SK-N-MC (cell line): Measurements from ENCODE around the gene MORN5.

Experiments
- EZH2 ChIP-seq: fragments of 200-600 bp; sonication (generic); IDR thresholded peaks from one replicate; pipeline ENCODE4 v1.6.1; 2017; ENCODE audit warnings: antibody characterized with exemption
- FOXP2 ChIP-seq: optimal IDR thresholded peaks from 2 replicates; pipeline ENCODE3; 2011; ENCODE audit warnings: mild to moderate bottlenecking, moderate library complexity; ENCODE audit not compliant: insufficient read depth; ENCODE audit errors: extremely low read length, control extremely low read depth
- POLR2AphosphoS5 ChIP-seq: IDR thresholded peaks from 2 replicates; pipeline ENCODE4 v1.6.1; 2012; ENCODE audit warnings: mild to moderate bottlenecking, low read depth, low read length, borderline replicate concordance

GRCh38 chr9:122192261-122192875 lies 32.7 kb downstream of the MORN5 start:
- no peak for TF ChIP-seq EZH2
- TF ChIP-seq POLR2AphosphoS5: no peak
- no peak for TF ChIP-seq FOXP2
